T-helper 2 cell treated with Interferon-gamma antibody and Interleukin-4, amounts not matched to agents 5 μg/mL and 100 μg/mL, for 36 hours (primary cell): ENCODE results near the gene CHST15.
"Not testable (repeated sequence)": the region's sequence is repeated elsewhere in the genome, so short reads cannot be mapped to it uniquely, and the experiment has no call there.

Experiments used
- DNase-seq: peaks from one replicate; pipeline ENCODE4 v3.0.0; 2021; ENCODE audit warnings: low spot score
- H3K27ac Mint-ChIP-seq: one replicate; pipeline ENCODE4 v1.8.0; 2021; ENCODE audit warnings: mild to moderate bottlenecking, mixed read lengths
- H3K27me3 Mint-ChIP-seq: one replicate; pipeline ENCODE4 v1.8.0; 2021; ENCODE audit warnings: low read depth, mixed read lengths
- H3K36me3 Mint-ChIP-seq: one replicate; pipeline ENCODE4 v1.8.0; 2021; ENCODE audit warnings: low read depth, mixed read lengths
- H3K4me1 Mint-ChIP-seq: one replicate; pipeline ENCODE4 v1.8.0; 2021; ENCODE audit warnings: low read depth, mixed read lengths
- H3K4me3 Mint-ChIP-seq: one replicate; pipeline ENCODE4 v1.8.0; 2022; ENCODE audit warnings: mild to moderate bottlenecking, moderate library complexity, mixed read lengths
- H3K9me3 Mint-ChIP-seq: one replicate; pipeline ENCODE4 v1.8.0; 2021; ENCODE audit warnings: mixed read lengths

Gene CHST15

DNA sequence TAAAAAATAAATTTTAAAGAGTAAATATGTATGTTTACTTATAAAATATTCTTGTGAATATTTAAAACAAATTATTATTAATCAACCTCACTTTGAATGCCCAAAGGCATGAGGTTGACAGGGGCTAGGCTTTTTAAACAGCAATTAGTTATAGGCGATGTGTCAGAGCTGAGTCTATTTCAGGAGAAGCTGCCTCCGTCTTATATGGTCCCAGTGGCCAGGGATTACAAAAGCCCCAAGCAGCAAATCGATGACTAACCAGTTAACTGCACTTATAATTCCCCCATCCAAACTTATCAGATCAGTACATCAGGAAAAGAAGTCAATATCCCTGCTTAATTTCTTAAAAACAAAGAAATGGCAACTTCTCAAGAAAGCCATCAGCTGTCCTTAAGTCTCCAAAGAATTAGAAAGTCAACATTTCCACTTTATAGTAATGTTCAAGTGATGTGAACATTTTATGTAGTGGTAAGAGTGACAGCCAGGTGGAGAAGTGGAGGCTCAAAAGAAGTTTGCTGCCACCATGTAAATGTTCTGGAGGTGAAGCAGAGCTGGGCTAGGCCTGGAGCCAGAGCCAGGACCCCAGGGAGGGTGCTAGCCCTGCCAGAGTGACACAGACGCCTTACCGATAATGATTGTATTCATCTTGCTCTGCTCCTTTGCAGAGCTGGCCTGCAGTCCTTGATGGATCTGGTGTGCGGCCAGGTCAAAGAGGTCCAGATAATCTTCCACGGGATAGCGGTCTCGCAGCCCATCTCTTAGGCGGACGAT is 51.5 kb downstream of the CHST15 start:
- no peaks in the 10 kb centered on the region for H3K36me3 Mint-ChIP-seq
- no peak overlapping the region for H3K27ac Mint-ChIP-seq
- no peak for DNase-seq
- peaks cover 9% of the 10 kb centered on the region for H3K4me1 Mint-ChIP-seq
- peaks cover 7% of the 10 kb centered on the region for H3K27me3 Mint-ChIP-seq
- H3K4me3 Mint-ChIP-seq: no peak overlapping the region
- no peaks in the 10 kb centered on the region for H3K9me3 Mint-ChIP-seq

- peaks cover 17% of the 10 kb centered on the region for H3K4me1 Mint-ChIP-seq
- no peaks in the 10 kb centered on the region for H3K36me3 Mint-ChIP-seq
- no peak overlapping the region for H3K4me3 Mint-ChIP-seq
- H3K27ac Mint-ChIP-seq: no peak overlapping the region
- peaks cover 7% of the 10 kb centered on the region for H3K27me3 Mint-ChIP-seq
- no peaks in the 10 kb centered on the region for H3K9me3 Mint-ChIP-seq
- no peak for DNase-seq
These were observed 52.8 kb downstream of the CHST15 start for GRCh38 chr10:124040451-124041188.

DNA sequence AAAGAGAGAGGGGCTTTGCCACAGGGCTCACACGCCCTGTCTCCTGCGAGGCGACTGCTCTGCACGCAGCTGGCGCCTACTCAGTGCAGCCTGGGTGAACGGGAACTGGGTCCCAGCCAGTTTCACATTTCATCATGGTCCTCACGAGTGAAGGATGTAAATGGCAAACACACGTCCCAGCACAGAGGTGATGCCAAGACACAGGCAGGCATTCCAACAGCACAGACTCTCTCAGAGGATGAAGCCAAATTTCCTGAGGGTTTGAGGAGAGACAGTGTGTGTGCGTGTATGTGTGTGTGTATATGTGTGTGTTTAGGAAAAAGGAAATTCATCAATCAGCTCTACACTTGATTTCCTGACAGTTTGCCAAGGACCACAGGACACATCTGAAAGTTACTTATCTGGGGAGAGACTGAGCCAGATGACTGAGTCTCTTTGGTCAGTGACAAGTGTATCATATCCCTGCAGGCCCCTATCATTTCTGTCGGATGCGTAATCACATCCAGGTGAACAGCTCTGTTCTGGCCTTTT is 53.9 kb downstream of the CHST15 start:
- DNase-seq: no peak
- Mint-ChIP-seq H3K36me3 (no peaks in the 10 kb centered on the region), H3K4me1 (peaks cover 20% of the 10 kb centered on the region), H3K9me3 (no peaks in the 10 kb centered on the region), H3K4me3 (no peak overlapping the region), H3K27me3 (peaks cover 5% of the 10 kb centered on the region), H3K27ac (no peak overlapping the region)

DNA sequence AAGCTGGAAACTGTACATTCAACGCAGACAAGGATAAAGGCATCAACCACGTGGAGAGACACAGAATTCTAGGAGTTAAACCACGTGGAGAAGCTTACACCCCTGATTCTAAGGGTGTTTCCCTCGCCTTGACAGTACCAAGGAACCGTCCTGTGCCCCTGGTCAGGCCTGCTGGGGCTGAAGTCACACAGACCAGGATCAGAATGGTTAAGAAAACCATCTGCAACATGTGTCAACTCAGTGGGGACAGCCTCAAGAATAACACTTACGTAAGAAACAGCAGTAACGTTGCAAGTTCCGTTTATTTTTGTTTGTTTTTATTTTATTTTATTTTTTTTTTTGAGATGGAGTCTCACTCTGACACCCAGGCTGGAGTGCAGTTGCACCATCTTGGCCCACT is 55.6 kb downstream of the CHST15 start:
- peaks cover 5% of the 10 kb centered on the region for H3K27me3 Mint-ChIP-seq
- no peak overlapping the region for H3K27ac Mint-ChIP-seq
- DNase-seq: no peak
- no peaks in the 10 kb centered on the region for H3K9me3 Mint-ChIP-seq
- no peak overlapping the region for H3K4me3 Mint-ChIP-seq
- H3K4me1 Mint-ChIP-seq: peaks cover 12% of the 10 kb centered on the region
- H3K36me3 Mint-ChIP-seq: no peaks in the 10 kb centered on the region

DNA sequence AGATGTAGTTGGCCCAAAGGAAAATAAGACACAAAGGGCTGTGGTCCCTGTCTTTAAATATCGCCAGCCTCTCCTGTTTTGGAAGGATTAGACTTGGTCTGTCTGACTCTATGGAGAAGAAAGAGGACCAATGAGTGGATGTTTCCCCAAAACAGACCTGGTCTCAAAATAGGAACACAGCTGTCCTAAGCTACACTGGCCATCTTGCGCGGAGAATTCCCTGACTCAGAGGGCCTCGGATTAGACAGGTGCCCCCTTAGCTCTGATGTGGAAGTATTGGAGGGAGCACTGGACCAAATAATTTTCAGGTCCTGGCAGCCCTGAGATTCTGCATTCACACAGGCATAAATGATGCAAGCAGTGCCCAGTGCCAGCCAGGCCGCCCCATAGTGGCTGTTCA is 56.1 kb downstream of the CHST15 start:
- peaks cover 5% of the 10 kb centered on the region for H3K27me3 Mint-ChIP-seq
- H3K9me3 Mint-ChIP-seq: no peaks in the 10 kb centered on the region
- peaks cover 11% of the 10 kb centered on the region for H3K4me1 Mint-ChIP-seq
- H3K27ac Mint-ChIP-seq: no peak overlapping the region
- DNase-seq: no peak
- H3K4me3 Mint-ChIP-seq: no peak overlapping the region
- H3K36me3 Mint-ChIP-seq: no peaks in the 10 kb centered on the region

DNA sequence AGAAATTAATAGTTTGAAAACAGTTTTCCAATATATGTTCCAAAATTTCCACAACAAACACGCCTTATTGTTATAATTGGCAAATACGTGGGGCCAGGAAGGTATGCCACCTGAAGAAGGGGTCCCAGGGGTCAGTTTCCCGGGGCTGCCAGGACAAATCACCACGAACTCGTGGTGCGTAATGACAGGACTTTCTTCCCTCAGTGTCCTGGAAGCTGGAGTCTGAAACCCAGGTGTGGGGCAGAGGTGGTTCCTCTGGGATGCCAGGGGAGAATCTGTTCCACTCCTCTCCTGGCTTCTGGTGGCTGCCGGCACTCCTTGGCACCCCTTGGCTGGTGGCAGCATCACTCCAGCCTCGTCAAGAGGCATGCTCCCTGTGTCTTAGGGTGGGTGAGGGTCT is 56.7 kb downstream of the CHST15 start:
- Mint-ChIP-seq H3K4me1 (peaks cover 11% of the 10 kb centered on the region), H3K9me3 (no peaks in the 10 kb centered on the region), H3K4me3 (no peak overlapping the region), H3K27me3 (peaks cover 3% of the 10 kb centered on the region), H3K27ac (no peak overlapping the region), H3K36me3 (no peaks in the 10 kb centered on the region)
- DNase-seq: no peak

GRCh38 chr10:124035928-124036558 is 57.4 kb downstream of the CHST15 start:
- no peaks in the 10 kb centered on the region for H3K9me3 Mint-ChIP-seq
- DNase-seq: peak; percentile 16
- peaks cover 11% of the 10 kb centered on the region for H3K4me1 Mint-ChIP-seq
- peaks cover 3% of the 10 kb centered on the region for H3K27me3 Mint-ChIP-seq
- peak overlapping the region; percentile 64 for H3K4me3 Mint-ChIP-seq
- H3K36me3 Mint-ChIP-seq: no peaks in the 10 kb centered on the region
- peak overlapping the region; percentile 78 for H3K27ac Mint-ChIP-seq

DNA sequence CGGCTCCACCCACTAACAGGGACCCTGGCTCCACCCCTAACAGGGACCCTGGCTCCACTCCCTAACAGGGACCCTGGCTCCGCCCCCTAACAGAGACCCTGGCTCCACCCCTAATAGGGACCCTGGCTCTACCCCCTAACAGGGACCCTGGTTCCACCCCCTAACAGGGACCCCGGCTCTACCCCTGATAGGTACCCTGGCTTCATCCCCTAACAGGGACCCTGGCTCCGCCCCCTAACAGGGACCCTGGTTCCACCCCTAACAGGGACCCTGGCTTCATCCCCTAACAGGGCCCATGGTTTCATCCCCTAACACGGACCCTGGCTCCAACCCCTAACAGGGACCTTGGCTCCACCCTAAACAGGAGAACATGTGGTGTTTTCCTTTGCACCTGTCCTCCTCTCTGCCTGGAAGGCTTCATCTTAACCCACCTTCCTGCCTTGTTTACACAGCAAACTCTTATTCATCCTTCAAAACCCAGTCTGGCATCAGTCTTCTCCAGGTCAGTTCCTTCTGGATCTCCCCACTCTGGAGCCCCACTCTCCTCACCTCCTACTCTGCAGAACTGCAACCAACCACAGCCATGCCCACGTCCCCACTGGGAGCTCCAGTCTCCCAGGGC is 58.0 kb downstream of the CHST15 start:
- Mint-ChIP-seq H3K36me3 (no peaks in the 10 kb centered on the region), H3K27me3 (no peaks in the 10 kb centered on the region), H3K9me3 (no peaks in the 10 kb centered on the region), H3K4me3 (peak overlapping the region; percentile 64), H3K27ac (peak overlapping the region; percentile 78), H3K4me1 (peaks cover 11% of the 10 kb centered on the region)
- DNase-seq: no peak

- DNase-seq, H3K36me3 Mint-ChIP-seq, H3K9me3 Mint-ChIP-seq, H3K27me3 Mint-ChIP-seq, H3K27ac Mint-ChIP-seq, H3K4me3 Mint-ChIP-seq: not testable (repeated sequence)
- peaks cover 11% of the 10 kb centered on the region for H3K4me1 Mint-ChIP-seq
These were observed 58.7 kb downstream of the CHST15 start for GRCh38 chr10:124034576-124035305.

DNA sequence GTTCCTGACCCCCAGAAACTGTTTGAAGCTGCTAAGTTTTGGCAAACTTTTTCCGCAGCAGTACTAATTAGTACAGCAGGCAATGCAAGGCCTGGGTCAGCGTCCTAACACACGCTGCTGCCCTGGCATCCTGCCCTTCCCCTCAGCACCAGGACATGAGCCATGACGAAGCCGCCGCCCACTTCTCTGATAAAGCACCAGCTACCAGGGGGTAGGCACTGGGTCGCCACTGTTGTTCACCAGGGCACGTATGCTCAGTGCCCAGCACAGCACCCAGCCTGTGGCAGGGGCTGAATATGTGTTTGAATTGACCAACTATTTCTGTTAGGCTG is 59.5 kb downstream of the CHST15 start:
- H3K4me1 Mint-ChIP-seq: peaks cover 11% of the 10 kb centered on the region

GRCh38 chr10:124032971-124033886 is 60.2 kb downstream of the CHST15 start:
- Mint-ChIP-seq H3K27me3 (no peaks in the 10 kb centered on the region), H3K4me1 (peaks cover 11% of the 10 kb centered on the region), H3K4me3 (no peak overlapping the region), H3K27ac (no peak overlapping the region), H3K9me3 (no peaks in the 10 kb centered on the region), H3K36me3 (no peaks in the 10 kb centered on the region)
- DNase-seq: no peak

More for the DNA sequence above, 59.5 kb downstream of the CHST15 start:
- H3K36me3 Mint-ChIP-seq: no peaks in the 10 kb centered on the region
- H3K4me3 Mint-ChIP-seq: no peak overlapping the region
- H3K27me3 Mint-ChIP-seq: no peaks in the 10 kb centered on the region
- no peaks in the 10 kb centered on the region for H3K9me3 Mint-ChIP-seq
- H3K27ac Mint-ChIP-seq: no peak overlapping the region
- DNase-seq: no peak

- no peak overlapping the region for H3K4me3 Mint-ChIP-seq
- DNase-seq: no peak
- H3K27me3 Mint-ChIP-seq: no peaks in the 10 kb centered on the region
- H3K27ac Mint-ChIP-seq: no peak overlapping the region
- no peaks in the 10 kb centered on the region for H3K36me3 Mint-ChIP-seq
- no peaks in the 10 kb centered on the region for H3K9me3 Mint-ChIP-seq
- peaks cover 11% of the 10 kb centered on the region for H3K4me1 Mint-ChIP-seq
These were observed 61.1 kb downstream of the CHST15 start for GRCh38 chr10:124032087-124032935.
